ENCODE measurements around the gene ZNF467. TPM values are rescaled to one million over a fixed set of nuclear protein-coding genes. Genes with fewer than 3 reads are reported as not detected.

Gene ZNF467
- total and polyA plus RNA-seq, 2 donors (not counting 3 experiments of a cell fraction or from before 2014, with no cell fraction given) = 4.2 to 8.9 TPM

DNA sequence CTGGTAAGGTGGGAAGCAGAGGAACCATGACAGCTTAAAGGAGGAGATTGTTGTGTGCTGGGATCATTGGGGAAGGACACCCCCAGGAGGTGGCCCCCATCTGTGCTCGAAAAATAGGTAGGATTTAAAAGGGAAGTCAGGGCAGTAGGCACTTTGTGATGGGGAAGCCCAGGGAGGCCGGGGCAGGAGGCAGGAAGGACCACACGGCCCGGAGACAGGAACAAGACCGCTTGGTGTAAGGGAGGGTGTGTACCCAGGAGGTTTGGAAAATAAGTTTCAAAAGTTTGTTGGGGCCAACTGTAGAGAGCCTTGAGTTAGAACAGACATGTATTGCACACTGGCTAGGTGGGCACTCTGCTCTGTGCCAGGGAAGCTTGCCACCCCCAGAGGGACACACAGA lies 20.7 kb downstream of the ZNF467 start:
- H3K4me2 ChIP-seq (ENCODE audit: insufficient read depth, low read length) = no peak overlapping the region
- H3K9me3 ChIP-seq (replicated peaks; ENCODE audit: control insufficient read depth, insufficient read depth, low read length) = no peaks in the 10 kb centered on the region
- TF ChIP-seq POLR2AphosphoS5 (IDR thresholded peaks at IDR 0.05; ENCODE audit: insufficient read depth, low read depth, low read length) = no peak
- no peak for TF ChIP-seq EZH2 (IDR thresholded peaks at IDR 0.05; ENCODE audit: borderline replicate concordance, low read depth, low read length, severe bottlenecking)
- TF ChIP-seq POLR2A (IDR thresholded peaks at IDR 0.05; ENCODE audit: low read depth, low read length) = no peak
- TF ChIP-seq FOS (IDR thresholded peaks at IDR 0.05; ENCODE audit: borderline replicate concordance, insufficient read depth, low read length) = no peak
- TF ChIP-seq GATA2 (IDR thresholded peaks at IDR 0.05; ENCODE audit: insufficient read depth, insufficient read length, low read depth, low read length) = no peak
- TF ChIP-seq, protein P1, sequence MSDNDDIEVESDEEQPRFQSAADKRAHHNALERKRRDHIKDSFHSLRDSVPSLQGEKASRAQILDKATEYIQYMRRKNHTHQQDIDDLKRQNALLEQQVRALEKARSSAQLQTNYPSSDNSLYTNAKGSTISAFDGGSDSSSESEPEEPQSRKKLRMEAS (IDR thresholded peaks at IDR 0.05; ENCODE audit: insufficient read depth, insufficient read length) = no peak
- TF ChIP-seq MYC (IDR thresholded peaks at IDR 0.05; ENCODE audit: low read depth, low read length) = no peak
- TF ChIP-seq CTCF (IDR thresholded peaks at IDR 0.05; ENCODE audit: extremely low read depth in 1 of 2, insufficient read depth in 1 of 2, low read depth in 1 of 2, low read length in 2 of 2) = no peak
- no peak for TF ChIP-seq JUN (IDR thresholded peaks at IDR 0.05; ENCODE audit: borderline replicate concordance, insufficient read depth, insufficient read length, low read depth)
- BruUV-seq (replicated peaks) = no TSS peak
- no peaks in the 10 kb centered on the region for H3K4me1 ChIP-seq (ENCODE audit: control insufficient read depth, extremely low read depth, insufficient read depth, low read length)
- intact Hi-C loops (cut with micrococcal nuclease) (loop anchor here (1.0 kb wide), 2 partner anchors 38 to 83 kb away; no protein-coding TSS in a partner anchor), dilution Hi-C loops (cut with MboI; ENCODE audit: extremely low pct_ligation_motif_present, low sequenced_read_pairs) (no loop called here)
- H2AFZ ChIP-seq (ENCODE audit: low read depth, low read length) = no peak overlapping the region
- no peaks in the 10 kb centered on the region for H3K36me3 ChIP-seq (ENCODE audit: control insufficient read depth in 2 of 2, extremely low read depth in 1 of 2, insufficient read depth in 2 of 2, low read length in 2 of 2)
- no peak overlapping the region for H3K9ac ChIP-seq (replicated peaks; ENCODE audit: extremely low read depth, insufficient read depth, low read length)
- H3K27me3 ChIP-seq (ENCODE audit: control insufficient read depth in 2 of 2, insufficient read depth in 2 of 2, low read length in 2 of 2) = peaks cover 0 to 2% of the 10 kb centered on the region in 2 experiments
- no peaks in the 10 kb centered on the region for H3K9me1 ChIP-seq (replicated peaks; ENCODE audit: control insufficient read depth, extremely low read depth, insufficient read depth, low read length)
- no peak overlapping the region for H3K4me3 ChIP-seq (replicated peaks in 1 of 3; ENCODE audit: insufficient read depth in 1 of 3, low read depth in 1 of 3, low read length in 3 of 3)
- H4K20me1 ChIP-seq (replicated peaks; ENCODE audit: control insufficient read depth, extremely low read depth, insufficient read depth, low read length) = no peaks in the 10 kb centered on the region
- CTCF ChIA-PET = interaction anchor here (1.0 to 4.6 kb wide), 4 partner anchors 11 to 90 kb away, joined by 3 to 34 read pairs (median 18); no protein-coding TSS in a partner anchor
- POLR2A ChIA-PET = interaction anchor here (0.5 kb wide), 1 partner anchor 17 kb away, joined by 8 read pairs; no protein-coding TSS in a partner anchor
- FAIRE-seq (no peak), DNase-seq (ENCODE audit: low read depth, low spot score) (no peak)
- no peaks in the 10 kb centered on the region for H3K79me2 ChIP-seq (ENCODE audit: control insufficient read depth, insufficient read depth, low read length)
- no peak overlapping the region for H3K27ac ChIP-seq (ENCODE audit: insufficient read depth, low read depth, low read length)

All from endothelial cell of umbilical vein (primary cell).